ACC112 (cell line): ENCODE results near the gene TMEM214.

ENCODE experiments used
- H2AFZ ChIP-seq: fragments of 200-600 bp; sonication (generic); one replicate; pipeline ENCODE4 v1.6.0; 2017; ENCODE audit warnings: antibody characterized with exemption, low read length; ENCODE audit not compliant: unreplicated experiment
- H3K27ac ChIP-seq: fragments of 200-600 bp; sonication (generic); 2 replicates; pipeline ENCODE4 v1.5.1; 2014; ENCODE audit warnings: low read depth, mild to moderate bottlenecking, antibody characterized with exemption, low read length, moderate library complexity
- H3K27me3 ChIP-seq: fragments of 200-600 bp; sonication (generic); 2 replicates; pipeline ENCODE4 v1.6.1; 2014; ENCODE audit warnings: mild to moderate bottlenecking, antibody characterized with exemption, low read length, moderate library complexity, mixed read lengths; ENCODE audit not compliant: insufficient read depth
- H3K36me3 ChIP-seq: fragments of 200-600 bp; sonication (generic); 2 replicates; pipeline ENCODE4 v1.6.1; 2016; ENCODE audit warnings: mild to moderate bottlenecking, antibody characterized with exemption, low read length, moderate library complexity, mixed read lengths; ENCODE audit not compliant: insufficient read depth
- H3K4me1 ChIP-seq: fragments of 200-600 bp; sonication (generic); one replicate; pipeline ENCODE4 v1.6.1; 2016; ENCODE audit warnings: low read length, mixed read lengths; ENCODE audit not compliant: insufficient read depth, unreplicated experiment, control insufficient read depth
- H3K4me3 ChIP-seq: fragments of 200-600 bp; sonication (generic); 2 replicates; pipeline ENCODE4 v1.5.1; 2014; ENCODE audit warnings: mild to moderate bottlenecking, low read depth, low read length
- H3K79me2 ChIP-seq: fragments of 200-600 bp; sonication (generic); one replicate; pipeline ENCODE4 v1.6.0; 2016; ENCODE audit warnings: low read length; ENCODE audit not compliant: control insufficient read depth, unreplicated experiment, insufficient read depth

The TMEM214 gene

GRCh38 chr2:27039871-27040270 is 7.1 kb downstream of the TMEM214 start:
- Histone ChIP-seq H3K27ac (no peak overlapping the region), H2AFZ (no peak overlapping the region), H3K4me1 (no peaks in the 10 kb centered on the region), H3K79me2 (peaks cover 8% of the 10 kb centered on the region), H3K4me3 (no peak overlapping the region), H3K27me3 (no peaks in the 10 kb centered on the region), H3K36me3 (peaks cover 48% of the 10 kb centered on the region; the same call in 1 of the 2 replicates)

GRCh38 chr2:27040282-27040681 is 7.5 kb downstream of the TMEM214 start:
- Histone ChIP-seq H2AFZ (no peak overlapping the region), H3K27me3 (no peaks in the 10 kb centered on the region), H3K4me1 (no peaks in the 10 kb centered on the region), H3K4me3 (no peak overlapping the region), H3K79me2 (peaks cover 4% of the 10 kb centered on the region), H3K27ac (no peak overlapping the region), H3K36me3 (peaks cover 46% of the 10 kb centered on the region; the same call in 1 of the 2 replicates)

- no peak overlapping the region for H3K4me3 ChIP-seq
- no peaks in the 10 kb centered on the region for H3K27me3 ChIP-seq
- no peaks in the 10 kb centered on the region for H3K79me2 ChIP-seq
- H3K36me3 ChIP-seq: peaks cover 34% of the 10 kb centered on the region; the same call in 1 of the 2 replicates
- H2AFZ ChIP-seq: no peak overlapping the region
- H3K4me1 ChIP-seq: no peaks in the 10 kb centered on the region
- no peak overlapping the region for H3K27ac ChIP-seq
These were observed 9.0 kb downstream of the TMEM214 start for GRCh38 chr2:27041752-27042151.

GRCh38 chr2:27042159-27042661 is 9.4 kb downstream of the TMEM214 start:
- Histone ChIP-seq H3K36me3 (peaks cover 30% of the 10 kb centered on the region; the same call in 1 of the 2 replicates), H3K27me3 (no peaks in the 10 kb centered on the region), H3K79me2 (no peaks in the 10 kb centered on the region), H2AFZ (no peak overlapping the region), H3K4me1 (no peaks in the 10 kb centered on the region), H3K4me3 (no peak overlapping the region), H3K27ac (no peak overlapping the region)

- H3K36me3 ChIP-seq: peaks cover 22% of the 10 kb centered on the region; the same call in 1 of the 2 replicates
These were observed 10.3 kb downstream of the TMEM214 start for GRCh38 chr2:27042985-27043634.

GRCh38 chr2:27049422-27050280 is 16.9 kb downstream of the TMEM214 start:
- Histone ChIP-seq H3K4me3 (peak overlapping the region; percentile 78), H2AFZ (no peak overlapping the region), H3K27ac (no peak overlapping the region), H3K36me3 (peaks cover 5% of the 10 kb centered on the region; the same call in 1 of the 2 replicates), H3K4me1 (peaks cover 10% of the 10 kb centered on the region), H3K27me3 (no peaks in the 10 kb centered on the region), H3K79me2 (no peaks in the 10 kb centered on the region)

More at GRCh38 chr2:27042985-27043634, 10.3 kb downstream of the TMEM214 start:
- Histone ChIP-seq H3K27ac (no peak overlapping the region), H2AFZ (no peak overlapping the region), H3K4me1 (no peaks in the 10 kb centered on the region), H3K4me3 (no peak overlapping the region), H3K27me3 (no peaks in the 10 kb centered on the region), H3K79me2 (no peaks in the 10 kb centered on the region)

GRCh38 chr2:27050281-27050995 is 17.7 kb downstream of the TMEM214 start:
- Histone ChIP-seq H3K27ac (peak overlapping the region; percentile 75), H3K4me1 (peaks cover 10% of the 10 kb centered on the region), H3K79me2 (no peaks in the 10 kb centered on the region), H3K27me3 (no peaks in the 10 kb centered on the region), H3K36me3 (peaks cover 2% of the 10 kb centered on the region; the same call in 1 of the 2 replicates), H3K4me3 (peak overlapping the region; percentile 86), H2AFZ (no peak overlapping the region)

GRCh38 chr2:27050996-27051901 is 18.5 kb downstream of the TMEM214 start, which contains the start of gene AGBL5:
AGBL5 (plus strand) TSS chr2:27051668; CDS start chr2:27052959, 1,291 bp downstream.
- Histone ChIP-seq H3K27ac (peak within 1 kb of the TSS; percentile 75), H3K4me3 (peak within 1 kb of the TSS; percentile 86), H3K36me3 (no peaks in the 10 kb centered on the region), H3K27me3 (no peaks in the 10 kb centered on the region), H2AFZ (peak within 1 kb of the TSS; percentile 46), H3K79me2 (no peaks in the 10 kb centered on the region), H3K4me1 (peaks cover 10% of the 10 kb centered on the region)

GRCh38 chr2:27051902-27052645 is 19.3 kb downstream of the TMEM214 start:
- H3K4me3 ChIP-seq: peak overlapping the region; percentile 86
- H2AFZ ChIP-seq: peak overlapping the region; percentile 46
- H3K4me1 ChIP-seq: peaks cover 10% of the 10 kb centered on the region
- H3K27me3 ChIP-seq: no peaks in the 10 kb centered on the region
- H3K79me2 ChIP-seq: no peaks in the 10 kb centered on the region
- H3K27ac ChIP-seq: no peak overlapping the region
- H3K36me3 ChIP-seq: no peaks in the 10 kb centered on the region
